HG03460 (cell line): ENCODE measurements around the gene GUCY2F.

Experiments
- ATAC-seq: cut with Tn5 transposase; IDR thresholded peaks from one replicate; pipeline ENCODE4 v1.9.1; 2021; ENCODE audit not compliant: unreplicated experiment

Gene GUCY2F

GRCh38 chrX:109344678-109345077 is 137.2 kb downstream of the GUCY2F start:
- no peak for ATAC-seq

- no peak for ATAC-seq
Observed at GRCh38 chrX:109344101-109344500, 137.8 kb downstream of the GUCY2F start.

DNA sequence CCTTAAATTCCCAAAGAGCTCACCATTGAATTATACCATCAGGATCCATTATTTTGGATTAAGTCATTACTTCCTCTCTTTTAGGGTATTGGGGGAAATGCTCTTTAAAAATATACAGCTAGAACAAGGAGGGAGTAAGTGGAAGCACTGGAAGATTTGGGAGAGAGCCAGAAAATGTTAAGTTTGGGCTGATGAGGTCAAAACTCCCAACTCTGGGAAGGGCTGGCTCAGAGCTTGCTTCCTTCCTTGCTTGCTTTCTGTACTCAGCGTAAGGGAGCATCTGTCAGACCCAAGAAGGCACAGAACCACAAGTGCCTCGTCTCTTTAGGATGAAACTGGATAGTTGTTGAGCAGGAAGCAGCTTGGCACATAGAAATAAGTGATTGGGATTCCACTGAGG is 138.2 kb downstream of the GUCY2F start:
- no peak for ATAC-seq

- no peak for ATAC-seq
Observed at GRCh38 chrX:109336141-109336540, 145.7 kb downstream of the GUCY2F start.

GRCh38 chrX:109327251-109327650 is 154.6 kb downstream of the GUCY2F start:
- ATAC-seq = no peak
